ENCODE results near the gene FXYD5.

Gene FXYD5

DNA sequence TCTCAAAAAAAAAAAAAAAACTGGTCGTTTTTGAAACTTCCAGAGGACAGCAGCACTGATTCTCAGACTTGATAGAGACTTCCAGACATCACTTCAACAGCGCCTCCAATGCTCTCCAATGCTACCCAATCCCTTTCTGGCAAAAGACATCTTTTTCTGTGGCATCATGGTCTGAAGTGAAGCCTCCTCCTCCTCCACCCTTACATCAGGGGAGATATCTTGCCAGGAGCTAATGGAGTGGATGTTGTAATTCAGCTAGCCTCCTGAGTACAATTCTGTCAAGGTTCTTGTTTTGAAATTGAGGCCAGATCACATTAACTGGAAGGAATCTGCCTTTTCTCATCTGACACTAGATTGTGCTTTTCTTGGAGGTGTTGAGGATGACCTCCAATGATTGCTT, 24.2 kb downstream of the FXYD5 start:
- H3K4me3 ChIP-seq (ENCODE audit: low read depth, low read length), result no peak overlapping the region
- DNase-seq (ENCODE audit: low read depth, low spot score), result no peak
- in situ Hi-C loops (cut with HindIII; ENCODE audit: low sequenced_read_pairs), result no loop called here
- TF ChIP-seq, protein P1, sequence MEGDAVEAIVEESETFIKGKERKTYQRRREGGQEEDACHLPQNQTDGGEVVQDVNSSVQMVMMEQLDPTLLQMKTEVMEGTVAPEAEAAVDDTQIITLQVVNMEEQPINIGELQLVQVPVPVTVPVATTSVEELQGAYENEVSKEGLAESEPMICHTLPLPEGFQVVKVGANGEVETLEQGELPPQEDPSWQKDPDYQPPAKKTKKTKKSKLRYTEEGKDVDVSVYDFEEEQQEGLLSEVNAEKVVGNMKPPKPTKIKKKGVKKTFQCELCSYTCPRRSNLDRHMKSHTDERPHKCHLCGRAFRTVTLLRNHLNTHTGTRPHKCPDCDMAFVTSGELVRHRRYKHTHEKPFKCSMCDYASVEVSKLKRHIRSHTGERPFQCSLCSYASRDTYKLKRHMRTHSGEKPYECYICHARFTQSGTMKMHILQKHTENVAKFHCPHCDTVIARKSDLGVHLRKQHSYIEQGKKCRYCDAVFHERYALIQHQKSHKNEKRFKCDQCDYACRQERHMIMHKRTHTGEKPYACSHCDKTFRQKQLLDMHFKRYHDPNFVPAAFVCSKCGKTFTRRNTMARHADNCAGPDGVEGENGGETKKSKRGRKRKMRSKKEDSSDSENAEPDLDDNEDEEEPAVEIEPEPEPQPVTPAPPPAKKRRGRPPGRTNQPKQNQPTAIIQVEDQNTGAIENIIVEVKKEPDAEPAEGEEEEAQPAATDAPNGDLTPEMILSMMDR (IDR thresholded peaks at IDR 0.05; ENCODE audit: low read depth, low read length), result no peak

DNA sequence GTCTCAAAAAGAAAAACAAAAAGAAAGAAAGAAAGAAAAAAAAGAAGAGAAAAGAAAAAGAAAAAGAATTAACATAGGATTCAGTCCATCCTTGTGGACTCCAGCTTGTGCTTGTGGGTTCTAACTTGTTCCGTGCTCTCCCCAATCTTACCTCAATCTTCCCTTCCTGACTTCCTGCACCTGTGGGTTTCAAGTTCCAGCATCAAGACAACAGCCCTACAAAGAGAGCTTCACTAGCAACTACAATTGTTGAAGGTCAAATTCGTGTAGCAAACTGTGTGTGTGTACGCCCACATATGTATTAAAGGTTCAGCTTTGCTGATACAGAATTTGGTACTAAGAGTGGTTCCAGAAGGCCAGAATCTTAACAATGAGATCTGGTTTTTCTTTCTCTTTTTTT, 25.3 kb downstream of the FXYD5 start:
- in situ Hi-C loops (cut with HindIII; ENCODE audit: low sequenced_read_pairs), result no loop called here
- DNase-seq (ENCODE audit: low read depth, low spot score), result no peak
- TF ChIP-seq, protein P1 (IDR thresholded peaks at IDR 0.05; ENCODE audit: low read depth, low read length), result no peak
- H3K4me3 ChIP-seq (ENCODE audit: low read depth, low read length), result no peak overlapping the region

DNA sequence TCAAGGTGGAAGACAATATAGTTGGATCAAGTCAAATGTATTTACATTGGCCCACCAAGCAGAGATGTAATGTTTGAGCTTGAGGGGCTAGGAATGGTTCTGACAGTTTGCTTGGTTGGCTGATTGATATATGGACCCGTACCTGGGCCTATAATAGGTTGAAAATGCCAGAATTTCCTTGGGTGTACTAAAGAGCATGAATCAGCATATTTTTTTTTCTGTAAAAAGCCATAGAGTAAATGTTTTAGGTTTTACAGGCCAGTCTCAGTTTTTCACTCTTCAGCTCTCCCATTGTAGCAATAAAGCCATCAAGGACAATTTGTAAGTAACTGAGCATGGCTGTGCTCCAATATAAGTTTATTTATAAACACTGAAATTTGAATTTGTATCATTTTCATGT, 26.9 kb downstream of the FXYD5 start:
- TF ChIP-seq, protein P1 (IDR thresholded peaks at IDR 0.05; ENCODE audit: low read depth, low read length), result no peak
- no peak overlapping the region for H3K4me3 ChIP-seq (ENCODE audit: low read depth, low read length)
- no peak for DNase-seq (ENCODE audit: low read depth, low spot score)
- in situ Hi-C loops (cut with HindIII; ENCODE audit: low sequenced_read_pairs), result no loop called here

DNA sequence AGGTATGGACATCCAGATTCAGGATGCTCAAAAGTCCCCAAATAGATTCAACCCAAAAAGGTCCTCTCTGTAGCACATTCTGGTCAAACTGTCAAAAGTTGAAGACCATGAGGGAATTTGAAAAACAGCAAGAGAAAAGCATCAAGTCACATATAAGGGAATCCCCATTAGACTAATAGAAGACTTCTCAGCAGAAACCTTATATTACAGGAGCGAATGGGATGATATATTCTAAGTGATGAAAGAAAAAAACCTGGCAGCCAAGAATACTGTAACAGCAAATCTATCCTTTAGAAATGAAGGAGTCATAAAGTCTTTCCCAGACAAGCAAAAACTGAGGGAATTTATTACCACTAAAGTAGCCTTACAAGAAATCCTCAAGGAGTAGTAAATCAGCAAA, 29.7 kb downstream of the FXYD5 start:
- TF ChIP-seq, protein P1 (IDR thresholded peaks at IDR 0.05; ENCODE audit: low read depth, low read length), result no peak
- H3K4me3 ChIP-seq (ENCODE audit: low read depth, low read length), result no peak overlapping the region

DNA sequence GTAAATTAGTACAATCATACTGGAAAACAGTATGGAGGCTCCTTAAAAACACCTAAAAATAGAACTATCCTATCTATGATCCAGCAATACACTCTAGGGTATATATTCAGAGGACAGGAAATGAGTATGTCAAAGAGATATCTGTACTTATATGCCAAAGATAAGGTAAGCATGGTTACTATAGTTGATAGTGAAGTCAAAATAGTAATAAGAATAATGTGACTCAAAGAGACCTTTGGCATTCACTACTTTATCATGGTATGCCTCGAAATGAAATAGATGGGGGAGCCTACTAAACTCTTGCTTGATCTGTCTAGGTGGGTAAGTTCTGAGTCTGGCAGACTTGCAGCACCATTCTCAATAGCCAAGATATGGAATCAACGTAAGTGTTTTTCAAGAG, 30.3 kb downstream of the FXYD5 start:
- no peak for DNase-seq (ENCODE audit: low read depth, low spot score)
- in situ Hi-C loops (cut with HindIII; ENCODE audit: low sequenced_read_pairs), result no loop called here
- no peak overlapping the region for H3K4me3 ChIP-seq (ENCODE audit: low read depth, low read length)
- TF ChIP-seq, protein P1 (IDR thresholded peaks at IDR 0.05; ENCODE audit: low read depth, low read length), result no peak

More for the DNA sequence above, 29.7 kb downstream of the FXYD5 start:
- in situ Hi-C loops (cut with HindIII; ENCODE audit: low sequenced_read_pairs), result no loop called here
- DNase-seq (ENCODE audit: low read depth, low spot score), result no peak

DNA sequence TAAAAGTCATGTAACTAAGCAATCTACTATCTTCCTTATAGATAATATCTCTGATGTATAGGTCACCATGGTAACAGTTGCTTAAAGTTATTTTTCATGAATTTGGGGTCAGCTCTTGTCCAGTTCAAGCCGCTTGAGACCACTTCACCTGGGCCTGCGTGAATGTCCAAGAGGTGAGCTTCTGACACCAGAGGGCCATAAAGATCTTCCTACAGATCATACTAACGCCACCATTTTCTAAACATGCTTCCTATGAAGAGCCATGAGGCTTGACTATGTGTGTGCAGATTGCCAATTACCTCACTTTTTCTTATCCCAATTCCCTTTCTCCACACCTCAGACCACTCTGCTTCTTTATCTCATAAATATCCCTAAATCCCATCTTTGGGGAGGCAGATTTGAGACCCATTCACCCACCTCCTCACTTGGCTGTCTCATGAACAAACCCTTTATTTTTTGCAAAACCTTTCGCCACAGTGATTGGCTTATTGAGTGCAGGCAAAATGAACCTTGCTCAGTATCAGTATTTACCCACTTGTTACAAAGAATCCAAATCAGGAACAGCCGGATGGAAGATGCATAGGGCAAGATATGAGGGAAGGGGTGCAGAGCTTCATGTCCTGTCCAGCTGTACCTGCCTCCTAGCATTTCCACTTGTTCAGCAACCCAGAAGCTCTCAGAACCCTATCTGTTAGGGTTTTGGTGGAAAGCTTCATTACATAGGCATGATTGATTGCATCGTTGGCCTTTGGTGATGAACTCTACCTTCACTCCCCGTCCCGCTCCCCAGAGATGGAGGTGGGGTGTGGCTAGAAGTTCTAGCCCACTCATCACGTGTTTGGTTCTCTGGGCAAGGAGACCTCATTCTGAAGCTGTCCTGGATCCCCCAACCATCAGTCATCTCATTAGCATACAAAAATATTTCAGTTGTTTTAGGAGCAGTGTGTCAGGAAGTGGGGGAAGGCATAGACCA, 39.8 kb downstream of the FXYD5 start:
- H3K4me3 ChIP-seq (ENCODE audit: low read depth, low read length), result no peak overlapping the region
- in situ Hi-C loops (cut with HindIII; ENCODE audit: low sequenced_read_pairs), result no loop called here
- DNase-seq (ENCODE audit: low read depth, low spot score), result no peak
- TF ChIP-seq, protein P1 (IDR thresholded peaks at IDR 0.05; ENCODE audit: low read depth, low read length), result no peak
